ENCODE results near the gene ABCC1. TPM values are rescaled to one million over a fixed set of nuclear protein-coding genes. Genes with fewer than 3 reads are reported as not detected.

Gene ABCC1
- total and polyA plus RNA-seq, 2 of the 8 experiments (the other 6 are each of a cell fraction or from before 2014, with no cell fraction given) = 42.6 to 66.8 TPM

- peaks cover under 1% of the 10 kb centered on the region; the same call in 1 of the 2 replicates for H3K23me2 ChIP-seq (ENCODE audit: low read depth, low read length)
- H4K20me1 ChIP-seq (replicated peaks in 1 of 2; ENCODE audit: control insufficient read depth in 1 of 2, insufficient read depth in 2 of 2, low read length in 2 of 2) = no peaks in the 10 kb centered on the region
- no peak overlapping the region for H3K27ac ChIP-seq (ENCODE audit: low read depth, low read length)
- FAIRE-seq (no peak), DNase-seq (ENCODE audit: low read depth in 1 of 2, low spot score in 2 of 2) (no peak)
- H2BK120ac ChIP-seq (replicated peaks; ENCODE audit: low read depth, low read length) = no peak overlapping the region
- POLR2A ChIA-PET (ENCODE audit: partially characterized antibody) = no interaction called here
- no peak overlapping the region for H2AK5ac ChIP-seq (ENCODE audit: low read depth, low read length)
- no peaks in the 10 kb centered on the region for H3K27me3 ChIP-seq (replicated peaks in 1 of 4; ENCODE audit: control insufficient read depth in 3 of 4, extremely low read depth in 1 of 4, insufficient read depth in 3 of 4, low read length in 3 of 4)
- no peak overlapping the region for H2BK12ac ChIP-seq (ENCODE audit: low read depth, low read length)
- no peak for TF ChIP-seq E2F6 (IDR thresholded peaks at IDR 0.05)
- no peak for TF ChIP-seq KDM4A (IDR thresholded peaks at IDR 0.05; ENCODE audit: low read depth, low read length, severe bottlenecking)
- TF ChIP-seq ZNF274 (IDR thresholded peaks at IDR 0.05; ENCODE audit: borderline replicate concordance, extremely low read depth, low read length) = no peak
- no peak for TF ChIP-seq SP2 (IDR thresholded peaks at IDR 0.05; ENCODE audit: low read length)
- TF ChIP-seq ASH2L (IDR thresholded peaks at IDR 0.05; ENCODE audit: low read length) = no peak
- TF ChIP-seq SUZ12 (IDR thresholded peaks at IDR 0.05; ENCODE audit: low read length) = no peak
- no peak for TF ChIP-seq RNF2 (IDR thresholded peaks at IDR 0.05; ENCODE audit: borderline replicate concordance, low read depth, low read length, missing control alignments, poor library complexity, severe bottlenecking)
- no peak for TF ChIP-seq MAX (IDR thresholded peaks at IDR 0.05)
- TF ChIP-seq SIN3A (conservative IDR thresholded peaks at IDR 0.05 in 1 of 2, IDR thresholded peaks at IDR 0.05 in 1 of 2; ENCODE audit: low read depth in 1 of 2, low read length in 2 of 2) = no peak
- no peak for TF ChIP-seq MAFK (IDR thresholded peaks at IDR 0.05; ENCODE audit: low read depth, low read length)
- TF ChIP-seq KDM1A (IDR thresholded peaks at IDR 0.05; ENCODE audit: borderline replicate concordance, low read length) = no peak
- H3K18ac ChIP-seq (ENCODE audit: extremely low read depth, low read length) = no peak overlapping the region
- H3K56ac ChIP-seq (replicated peaks; ENCODE audit: insufficient read length, low read depth, low read length) = no peak overlapping the region
- no peak overlapping the region for H3K23ac ChIP-seq (ENCODE audit: insufficient read length)
- no peaks in the 10 kb centered on the region for H3K79me2 ChIP-seq (ENCODE audit: control insufficient read depth in 1 of 2, insufficient read depth in 2 of 2, low read length in 2 of 2)
- H2BK20ac ChIP-seq (ENCODE audit: low read length) = no peak overlapping the region
- no peaks in the 10 kb centered on the region; a peak in 2 of 7 replicates for H3K4me1 ChIP-seq (replicated peaks in 1 of 4; ENCODE audit: control insufficient read depth in 3 of 4, insufficient read depth in 4 of 4, low read length in 3 of 4)
- no peak overlapping the region for H3K4me3 ChIP-seq (ENCODE audit: extremely low read depth in 1 of 4, insufficient read depth in 2 of 4, low read depth in 3 of 4, low read length in 4 of 4)
- H3K36me3 ChIP-seq (ENCODE audit: control insufficient read depth in 2 of 4, insufficient read depth in 4 of 4, low read length in 3 of 4) = no peaks in the 10 kb centered on the region
- no peak overlapping the region for H4K8ac ChIP-seq (ENCODE audit: extremely low read depth, insufficient read depth, low read length)
- H2AFZ ChIP-seq (ENCODE audit: low read length) = no peak overlapping the region
- H3K4me2 ChIP-seq (ENCODE audit: insufficient read depth in 1 of 2, low read depth in 2 of 2, low read length in 2 of 2) = no peak overlapping the region
- H2BK5ac ChIP-seq (ENCODE audit: low read depth, low read length) = no peak overlapping the region
- CTCF ChIA-PET (ENCODE audit: partially characterized antibody) = interaction anchor here (1.1 kb wide), 1 partner anchor 226 kb away, joined by 3 read pairs; no protein-coding TSS in a partner anchor
- H2BK15ac ChIP-seq (ENCODE audit: low read length) = no peak overlapping the region
- H4K5ac ChIP-seq (ENCODE audit: insufficient read length, low read depth, low read length) = no peak overlapping the region
- H3K79me1 ChIP-seq (ENCODE audit: low read depth, low read length) = no peaks in the 10 kb centered on the region
- H3K9me3 ChIP-seq (ENCODE audit: insufficient read depth in 2 of 2, low read depth in 1 of 2, low read length in 1 of 2) = no peaks in the 10 kb centered on the region
- H4K91ac ChIP-seq (replicated peaks; ENCODE audit: insufficient read length, low read length) = no peak overlapping the region
- H3K4ac ChIP-seq (replicated peaks; ENCODE audit: insufficient read length, low read depth, low read length) = no peak overlapping the region
- WGBS, 2 experiments (ENCODE audit: extremely low coverage in 1 of 2, insufficient coverage in 1 of 2, insufficient read length in 1 of 2, insufficient replicate concordance in 2 of 2, low coverage in 1 of 2, low lambda C conversion rate in 2 of 2, missing lambda C conversion rate in 1 of 2) = 93% methylated on average over 8 of the region's 8 CpGs; no CpG with 5 or more reads in 1 of the 2 experiments
- H3K9ac ChIP-seq (replicated peaks in 1 of 4; ENCODE audit: extremely low read depth in 1 of 4, low read depth in 3 of 4, low read length in 3 of 4) = no peak overlapping the region
- no peak overlapping the region for H3K14ac ChIP-seq (ENCODE audit: insufficient read length)
Measured at GRCh38 chr16:15916323-15916722, 33.1 kb upstream of the ABCC1 start.
